ENCODE results near the gene DNAJC11.
"Not testable (repeated sequence)": the region's sequence is repeated elsewhere in the genome, so short reads cannot be mapped to it uniquely, and the experiment has no call there.

The DNAJC11 gene, protein sequence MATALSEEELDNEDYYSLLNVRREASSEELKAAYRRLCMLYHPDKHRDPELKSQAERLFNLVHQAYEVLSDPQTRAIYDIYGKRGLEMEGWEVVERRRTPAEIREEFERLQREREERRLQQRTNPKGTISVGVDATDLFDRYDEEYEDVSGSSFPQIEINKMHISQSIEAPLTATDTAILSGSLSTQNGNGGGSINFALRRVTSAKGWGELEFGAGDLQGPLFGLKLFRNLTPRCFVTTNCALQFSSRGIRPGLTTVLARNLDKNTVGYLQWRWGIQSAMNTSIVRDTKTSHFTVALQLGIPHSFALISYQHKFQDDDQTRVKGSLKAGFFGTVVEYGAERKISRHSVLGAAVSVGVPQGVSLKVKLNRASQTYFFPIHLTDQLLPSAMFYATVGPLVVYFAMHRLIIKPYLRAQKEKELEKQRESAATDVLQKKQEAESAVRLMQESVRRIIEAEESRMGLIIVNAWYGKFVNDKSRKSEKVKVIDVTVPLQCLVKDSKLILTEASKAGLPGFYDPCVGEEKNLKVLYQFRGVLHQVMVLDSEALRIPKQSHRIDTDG

DNA sequence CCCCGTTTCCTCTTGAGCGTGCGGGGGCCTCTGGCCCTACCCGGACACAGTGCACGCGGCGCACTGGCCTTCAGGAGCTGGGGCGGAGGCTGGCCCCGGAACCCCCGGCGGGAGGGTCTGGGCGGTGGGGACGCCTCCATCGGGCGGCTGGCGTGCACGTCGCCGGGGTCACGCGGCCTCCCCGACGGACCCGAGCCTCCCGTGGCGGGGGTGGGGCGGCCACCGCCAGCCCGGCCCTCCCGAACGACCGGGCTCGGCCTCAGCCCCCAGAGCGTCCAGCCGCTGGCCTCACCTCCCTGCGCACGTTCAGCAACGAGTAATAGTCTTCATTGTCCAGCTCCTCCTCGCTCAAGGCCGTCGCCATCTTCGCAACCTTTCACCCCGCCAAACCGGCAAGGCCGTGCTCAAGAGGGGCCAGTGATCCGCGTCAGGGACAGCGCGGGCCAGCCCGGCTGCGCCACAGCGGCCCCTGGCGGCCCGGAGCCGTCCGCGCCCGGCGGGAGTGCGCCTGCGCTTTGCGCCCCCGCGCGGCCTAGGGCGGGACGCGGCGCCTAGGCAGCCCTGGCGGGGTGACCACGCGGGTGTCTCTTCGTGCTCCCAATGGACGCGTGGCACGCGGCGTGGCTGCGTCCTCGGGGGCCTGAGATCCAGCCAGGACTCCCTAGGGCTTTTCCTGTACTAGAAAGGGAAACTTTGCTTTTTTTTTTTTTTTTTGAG lies at the start of gene DNAJC11:
Gene DNAJC11 (minus strand): TSS at position 380 of the 717 bp plus-strand sequence. CDS start 16 bp downstream, at position 364.
- DNase-seq (ENCODE audit: low spot score): peak; percentile 93

DNA sequence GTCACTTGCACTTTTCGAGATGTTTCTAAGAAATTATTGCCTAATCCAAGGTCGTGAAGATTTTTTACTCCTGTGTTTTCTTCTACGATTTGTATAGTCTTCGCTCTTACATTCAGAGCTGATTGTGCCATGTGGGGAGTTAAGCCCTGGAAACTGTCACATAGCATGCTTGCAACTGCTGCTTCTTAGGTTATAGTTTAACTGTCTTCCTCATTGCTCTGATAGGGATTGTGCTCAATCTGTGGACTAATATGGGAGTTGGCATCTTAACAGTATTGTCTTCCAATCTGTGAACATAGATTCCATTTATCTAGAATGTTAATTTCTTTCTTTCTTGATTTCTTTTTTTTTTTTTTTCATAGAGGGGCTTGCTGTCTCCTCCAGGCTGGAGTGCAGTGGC lies 48.9 kb upstream of the DNAJC11 start:
- no peak for DNase-seq (ENCODE audit: low spot score)

DNA sequence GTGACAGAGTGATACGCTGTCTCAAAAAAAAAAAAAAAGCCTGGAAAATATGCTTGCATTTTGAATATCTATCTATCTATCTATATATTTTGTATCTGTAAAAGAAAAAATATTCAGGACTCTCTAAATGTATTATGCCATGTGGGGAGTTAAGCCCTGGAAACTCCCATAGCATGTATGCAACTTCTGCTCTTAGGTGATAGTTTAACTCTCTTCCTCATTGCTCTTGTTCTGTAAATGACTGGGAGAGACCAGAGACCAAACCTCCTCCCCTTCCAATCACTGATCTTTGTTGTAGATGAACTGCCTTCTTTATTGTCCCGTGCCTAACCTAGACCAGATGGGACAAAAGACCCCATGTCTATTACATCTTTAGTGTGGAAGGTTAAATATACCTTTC lies 46.1 kb upstream of the DNAJC11 start:
- DNase-seq (ENCODE audit: low spot score): no peak

DNA sequence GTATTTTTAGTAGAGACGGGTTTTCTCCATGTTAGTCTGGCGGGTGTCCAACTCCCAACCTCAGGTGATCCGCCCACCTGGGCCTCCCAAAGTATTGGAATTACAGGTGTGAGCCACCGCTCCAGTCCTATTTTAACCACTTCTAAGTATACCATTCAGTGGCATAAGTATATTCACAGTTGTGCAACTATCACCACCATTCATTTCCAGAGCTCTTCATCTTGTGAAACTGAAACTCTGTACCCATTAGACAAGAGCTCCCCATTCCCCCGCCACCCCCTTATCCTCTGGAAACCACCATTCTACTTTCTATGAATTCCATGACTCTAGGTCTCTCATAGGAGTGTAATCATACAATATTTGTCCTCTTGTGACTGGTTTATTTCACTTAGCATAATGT lies 43.5 kb upstream of the DNAJC11 start:
- DNase-seq (ENCODE audit: low spot score): no peak

DNA sequence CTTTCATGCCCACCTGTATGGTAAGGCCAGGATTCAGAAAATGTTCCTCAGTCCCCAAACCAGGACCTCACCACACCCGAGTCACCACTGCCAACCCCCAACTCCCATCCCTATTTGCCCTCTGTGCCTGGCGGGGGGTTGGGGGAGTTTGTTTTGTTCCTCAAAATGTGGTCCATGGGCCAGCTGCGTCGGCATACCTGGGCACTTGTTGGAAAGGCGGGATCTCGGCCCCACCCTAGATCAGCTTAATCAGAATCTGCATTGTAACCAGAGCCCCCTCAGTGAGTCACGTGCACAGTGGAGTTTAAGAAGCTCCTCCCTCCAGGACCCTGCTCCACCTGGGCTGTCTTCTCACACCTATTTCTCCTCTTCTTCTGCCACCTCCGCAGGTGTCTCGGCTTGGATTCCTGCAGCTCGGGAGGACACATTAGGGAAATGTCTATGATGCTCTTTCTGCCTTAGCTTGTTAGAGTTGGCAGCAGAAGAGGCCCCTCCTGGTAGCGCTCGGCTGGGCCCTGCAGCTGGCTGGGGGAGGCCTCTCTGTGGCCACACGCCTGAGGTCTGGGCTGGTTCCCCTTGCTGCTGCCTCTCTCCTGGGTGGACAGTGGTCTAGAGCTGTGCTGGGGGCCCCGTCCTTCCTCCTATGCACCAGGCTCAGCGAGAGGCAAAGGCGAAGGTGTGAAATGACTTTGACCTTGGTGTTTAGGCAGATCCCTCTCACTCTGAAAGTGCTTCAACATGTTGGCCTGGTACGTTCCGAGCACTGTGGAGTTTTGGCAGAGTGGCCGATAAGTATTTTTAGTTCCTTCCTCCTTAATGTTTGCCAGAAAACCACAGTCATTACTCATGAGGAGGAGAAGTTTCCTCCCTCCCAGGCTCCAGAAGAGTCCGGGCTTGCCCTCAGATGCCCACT lies 41.8 kb upstream of the DNAJC11 start:
- no peak for DNase-seq (ENCODE audit: low spot score)

DNA sequence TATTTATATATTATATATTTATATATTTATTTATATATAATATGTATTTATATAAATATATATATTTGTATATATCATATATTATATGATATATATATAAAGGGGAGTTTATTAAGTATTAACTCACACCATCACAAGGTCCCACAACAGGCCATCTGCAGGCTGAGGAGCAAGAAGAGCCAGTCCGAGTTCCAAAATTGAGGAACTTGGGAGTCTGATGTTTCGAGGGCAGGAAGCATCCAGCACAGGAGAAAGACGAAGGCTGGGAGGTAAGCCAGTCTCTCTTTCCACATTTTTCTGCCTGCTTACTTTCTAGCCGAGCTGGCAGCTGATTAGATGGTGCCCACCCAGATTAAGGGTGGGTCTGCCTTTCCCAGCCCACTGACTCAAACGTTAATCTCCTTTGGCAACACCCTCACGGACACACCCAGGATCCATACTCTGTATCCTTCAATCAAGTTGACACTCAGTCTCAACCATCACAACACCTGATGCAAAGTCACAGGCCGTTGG lies 41.1 kb upstream of the DNAJC11 start:
- DNase-seq (ENCODE audit: low spot score): not testable (repeated sequence)

DNA sequence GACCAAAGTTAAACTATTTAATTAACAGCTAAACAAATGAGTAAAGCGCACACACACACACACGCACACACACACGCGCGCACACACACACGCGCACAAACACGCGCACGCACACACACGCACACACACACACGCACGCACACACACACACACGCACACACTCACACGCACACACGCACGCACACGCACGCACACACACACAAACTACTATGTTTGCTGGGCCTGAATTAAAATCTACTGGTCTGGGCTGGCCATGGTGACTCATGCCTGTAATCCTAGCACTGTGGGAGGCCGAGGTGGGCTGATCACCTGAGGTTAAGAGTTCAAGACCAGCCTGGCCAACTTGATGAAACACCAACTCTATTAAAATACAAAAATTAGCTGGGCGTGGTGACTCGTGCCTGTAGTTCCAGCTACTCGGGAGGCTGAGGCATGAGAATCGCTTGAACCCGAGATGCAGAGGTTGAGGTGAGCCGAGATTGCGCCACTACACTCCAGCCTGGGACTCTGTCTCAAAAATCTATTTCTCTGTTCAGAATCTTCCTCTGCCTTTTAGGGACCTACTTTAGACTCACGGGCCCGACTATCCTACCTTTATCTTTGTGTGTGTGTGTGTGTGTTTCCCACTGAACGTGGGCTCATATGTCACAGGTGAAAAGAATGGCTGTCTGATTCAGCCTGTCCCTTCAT lies 37.5 kb upstream of the DNAJC11 start:
- no peak for DNase-seq (ENCODE audit: low spot score)

DNA sequence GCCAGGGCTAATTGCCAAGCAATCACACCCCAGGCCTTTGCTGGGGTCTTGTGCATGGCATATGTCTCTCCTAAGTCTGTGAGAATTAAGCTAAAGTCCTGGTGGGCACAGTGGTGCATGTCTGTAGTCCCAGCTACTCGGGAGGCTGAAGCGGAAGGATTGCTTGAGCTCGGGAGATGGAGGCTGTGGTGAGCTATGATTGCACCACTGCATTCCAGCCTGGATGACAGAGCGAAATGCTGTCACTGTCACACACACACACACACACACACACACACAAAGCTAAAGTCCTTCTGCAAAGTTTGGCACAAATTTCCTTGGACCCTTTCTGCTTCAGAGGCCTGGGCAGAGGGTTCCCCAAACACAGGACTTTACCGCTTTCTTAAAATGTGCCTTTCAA lies 31.3 kb upstream of the DNAJC11 start:
- no peak for DNase-seq (ENCODE audit: low spot score)

DNA sequence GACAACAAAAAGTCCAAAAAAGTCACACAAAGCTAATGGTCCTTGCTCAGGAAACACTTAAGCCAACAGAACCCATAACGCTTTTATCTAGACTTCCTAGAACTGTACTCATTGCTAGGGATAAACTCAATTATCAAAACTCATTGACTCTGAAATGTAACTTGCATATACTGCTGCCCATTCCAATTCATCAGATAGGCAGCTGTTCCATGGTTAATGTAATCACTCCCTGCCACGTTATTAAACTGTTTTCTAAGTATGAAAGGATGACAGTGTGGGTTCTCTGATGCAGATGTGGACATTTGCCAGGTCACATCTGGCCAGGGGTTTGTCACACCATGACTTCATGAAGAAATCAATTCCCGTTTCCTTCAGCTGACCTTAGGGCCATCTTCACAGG lies 30.3 kb upstream of the DNAJC11 start:
- DNase-seq (ENCODE audit: low spot score): no peak

DNA sequence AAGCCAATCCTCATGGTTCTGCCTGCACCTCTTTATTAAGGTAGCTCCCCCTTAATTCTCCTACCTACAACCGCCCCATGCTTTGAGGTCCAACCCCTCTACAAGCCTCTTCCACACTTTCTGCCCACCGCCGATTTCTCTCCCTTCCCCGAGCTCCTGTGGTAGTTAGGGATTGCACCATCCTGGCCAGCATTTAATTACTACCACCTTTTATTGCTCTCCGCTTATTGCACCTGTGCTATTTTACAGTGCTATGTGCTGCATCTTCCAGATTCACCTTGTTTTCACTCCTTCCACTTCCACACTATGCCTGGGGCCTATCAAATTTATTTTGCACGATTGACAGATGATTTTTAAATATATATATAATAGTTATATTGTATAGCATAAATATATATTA lies 29.3 kb upstream of the DNAJC11 start:
- no peak for DNase-seq (ENCODE audit: low spot score)

DNA sequence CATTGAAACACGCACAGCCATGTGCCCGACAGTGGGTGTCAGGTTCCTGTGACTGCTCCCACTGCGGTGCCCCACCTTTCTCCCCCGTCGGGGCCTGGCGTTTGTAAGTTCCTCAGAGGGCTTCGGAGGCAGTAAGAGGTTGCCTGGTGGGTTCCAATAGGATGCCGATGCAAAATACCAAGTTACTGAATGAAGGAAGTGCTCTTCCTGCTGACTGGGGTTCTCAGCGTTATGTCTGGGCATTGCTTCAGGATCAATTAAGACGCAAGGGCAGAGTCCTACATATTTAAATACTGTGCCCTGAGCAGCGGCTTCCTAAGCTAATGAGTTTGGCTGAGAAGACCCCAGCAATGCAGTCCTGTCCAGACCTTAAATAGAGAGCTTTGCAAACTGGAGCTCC lies 28.9 kb upstream of the DNAJC11 start:
- DNase-seq (ENCODE audit: low spot score): no peak

DNA sequence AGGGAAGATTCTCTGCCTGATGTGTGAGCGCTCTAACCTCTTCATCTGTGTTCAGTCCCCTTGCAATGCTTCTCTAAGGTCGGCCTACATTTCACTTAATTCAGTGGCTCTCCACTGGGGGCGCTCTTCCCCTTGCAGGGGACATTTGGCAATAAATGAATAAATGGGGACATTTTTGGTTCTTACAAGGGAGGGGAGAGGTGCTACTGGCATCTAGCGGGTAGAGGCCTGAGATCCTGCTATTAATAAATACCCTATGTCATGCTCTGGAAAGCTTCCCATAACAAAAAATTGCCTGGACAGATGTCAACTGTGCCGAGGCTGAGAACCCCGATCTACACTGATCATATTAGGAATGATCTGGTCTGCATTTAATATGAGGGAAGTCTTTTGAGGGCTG lies 25.9 kb upstream of the DNAJC11 start:
- peak; percentile 72 for DNase-seq (ENCODE audit: low spot score)

DNA sequence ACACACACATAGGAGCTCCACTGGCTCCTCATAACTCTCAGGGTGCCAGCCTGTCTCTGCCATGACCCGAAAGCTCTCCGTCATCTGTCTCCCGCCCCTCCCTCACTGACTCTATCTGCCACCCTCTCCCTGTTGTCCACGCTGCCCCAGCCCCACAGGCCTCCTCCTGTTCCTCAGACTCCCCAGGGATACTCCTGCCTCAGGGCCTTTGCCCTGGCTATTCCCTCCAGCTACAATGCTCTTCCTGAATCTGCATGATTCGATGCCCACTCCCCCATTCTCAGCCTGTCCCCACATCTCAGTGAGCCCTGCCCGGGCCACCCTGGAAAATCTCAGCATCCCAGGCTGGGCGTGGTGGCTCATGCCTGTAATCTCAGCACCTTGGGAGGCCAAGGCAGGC lies 24.6 kb upstream of the DNAJC11 start:
- DNase-seq (ENCODE audit: low spot score): no peak

DNA sequence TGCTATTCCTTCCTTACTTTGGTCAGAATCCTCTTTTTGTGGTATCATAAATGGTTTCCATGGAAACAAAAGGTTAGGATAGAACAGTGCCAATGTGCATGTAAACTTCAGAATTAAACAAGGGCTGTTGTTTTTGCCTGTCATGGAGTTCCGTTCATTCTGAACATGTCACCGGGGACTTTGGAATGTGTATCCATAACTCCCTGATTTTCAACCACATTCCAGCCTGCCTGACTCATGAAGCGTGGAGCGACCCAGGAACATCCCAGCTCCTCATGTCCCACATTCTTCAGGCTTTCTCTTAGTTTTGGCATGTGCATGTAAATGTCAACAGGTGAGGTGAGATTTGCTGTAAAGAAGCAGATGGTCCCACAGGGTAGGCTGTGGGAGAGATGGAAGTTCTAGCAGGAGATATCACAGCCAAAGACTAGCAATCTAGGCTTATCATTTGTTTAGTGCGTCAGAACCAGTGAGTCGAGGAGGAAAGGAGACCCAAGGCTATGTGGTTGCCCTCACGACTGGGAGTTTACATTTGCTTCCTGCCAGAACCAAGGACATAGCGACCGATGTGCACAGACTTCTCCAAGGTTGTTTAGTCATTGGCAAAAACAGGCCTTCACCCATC lies 23.0 kb upstream of the DNAJC11 start:
- no peak for DNase-seq (ENCODE audit: low spot score)

DNA sequence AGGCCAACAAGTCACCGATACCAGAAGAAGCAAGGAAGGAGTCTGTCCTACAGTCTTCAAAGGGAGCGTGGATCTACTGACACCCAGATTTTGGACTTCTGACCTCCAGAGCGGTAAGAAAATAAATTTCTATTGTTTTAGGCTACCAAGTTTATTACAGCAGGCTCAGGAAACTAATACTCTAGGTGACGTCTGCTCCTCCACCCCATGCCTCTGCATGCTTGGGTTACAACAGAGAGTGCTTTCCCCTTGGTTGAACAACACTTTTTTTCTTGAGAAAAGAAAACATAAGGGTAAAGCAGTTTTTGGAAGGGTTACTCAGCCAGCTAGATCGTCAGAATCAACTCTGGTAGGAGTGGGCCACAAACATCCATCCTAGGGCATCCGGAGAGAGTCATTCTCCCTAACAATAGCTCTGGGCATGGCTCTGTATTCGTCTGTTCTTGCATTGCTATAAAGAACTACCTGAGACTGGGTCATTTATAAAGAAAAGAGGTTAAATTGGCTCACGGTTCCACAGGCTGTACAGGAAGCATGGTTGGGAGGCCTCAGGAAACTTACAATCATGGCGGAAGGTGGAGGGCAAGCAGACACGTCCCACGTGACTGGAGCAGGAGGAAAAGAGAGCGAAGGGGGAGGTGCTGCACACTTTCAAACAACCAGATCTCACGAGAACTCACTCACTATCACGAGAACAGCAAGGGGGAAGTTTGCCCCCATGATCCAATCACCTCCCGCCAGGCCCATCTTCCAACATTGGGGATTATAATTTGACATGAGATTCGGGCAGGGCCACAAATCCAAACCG lies 22.2 kb upstream of the DNAJC11 start:
- DNase-seq (ENCODE audit: low spot score): no peak

DNA sequence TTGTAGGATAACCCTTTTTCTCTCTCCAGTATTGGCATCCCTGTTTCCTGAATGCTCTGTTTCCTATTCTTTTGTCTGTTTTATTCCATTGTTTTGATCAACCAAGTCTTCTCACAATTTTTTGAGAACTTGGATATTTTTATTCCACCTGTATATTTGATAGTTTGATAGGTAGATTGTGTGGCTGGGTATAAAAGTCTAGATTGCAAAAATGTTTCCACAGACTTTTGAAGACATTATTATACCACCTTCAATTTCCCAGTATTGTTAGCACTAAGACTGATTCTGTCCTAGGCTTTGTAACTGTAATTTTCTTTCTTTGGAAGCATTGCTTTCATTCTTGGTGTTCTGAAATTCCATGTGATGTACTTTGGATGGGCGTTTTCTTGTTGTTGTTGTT lies 9.6 kb upstream of the DNAJC11 start:
- no peak for DNase-seq (ENCODE audit: low spot score)

DNA sequence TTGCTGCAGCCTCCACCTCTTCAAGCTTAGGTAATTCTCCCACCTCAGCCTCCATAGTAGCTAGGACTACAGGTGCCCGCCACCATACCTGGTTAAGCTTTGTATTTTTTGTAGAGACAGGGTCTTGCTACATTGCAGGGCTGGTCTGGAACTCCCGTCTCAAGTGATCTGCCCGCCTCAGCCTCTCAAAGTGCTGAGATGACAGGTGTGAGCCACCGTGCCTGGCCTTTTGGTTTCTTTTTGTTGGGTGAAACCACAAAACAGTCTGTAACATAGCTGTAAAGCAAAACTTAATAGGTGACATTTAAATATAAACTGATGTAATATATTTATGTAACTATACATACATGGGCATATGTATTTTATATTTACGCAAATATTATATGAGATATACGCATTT lies 3.1 kb upstream of the DNAJC11 start:
- DNase-seq (ENCODE audit: low spot score): no peak

DNA sequence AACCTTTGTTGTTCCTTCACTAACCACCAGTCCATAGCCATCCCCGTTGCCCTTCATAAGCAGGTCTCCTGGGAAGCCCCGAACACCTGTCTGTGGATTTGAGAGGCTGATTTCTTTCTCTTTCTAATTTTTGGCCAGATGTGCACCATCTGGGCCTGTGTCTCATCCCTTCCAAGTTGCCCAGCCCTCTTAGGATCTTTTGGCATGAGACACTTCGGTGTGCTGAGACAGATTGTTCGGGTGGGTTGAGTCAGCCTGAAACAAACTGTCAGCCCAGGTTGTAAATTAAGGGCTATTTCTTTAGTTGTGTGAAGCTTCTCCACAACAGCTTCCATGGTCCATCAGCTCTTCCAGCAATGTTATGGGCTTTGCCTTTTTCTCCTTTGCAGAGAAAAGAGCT lies 1.4 kb upstream of the DNAJC11 start:
- DNase-seq (ENCODE audit: low spot score): no peak

DNA sequence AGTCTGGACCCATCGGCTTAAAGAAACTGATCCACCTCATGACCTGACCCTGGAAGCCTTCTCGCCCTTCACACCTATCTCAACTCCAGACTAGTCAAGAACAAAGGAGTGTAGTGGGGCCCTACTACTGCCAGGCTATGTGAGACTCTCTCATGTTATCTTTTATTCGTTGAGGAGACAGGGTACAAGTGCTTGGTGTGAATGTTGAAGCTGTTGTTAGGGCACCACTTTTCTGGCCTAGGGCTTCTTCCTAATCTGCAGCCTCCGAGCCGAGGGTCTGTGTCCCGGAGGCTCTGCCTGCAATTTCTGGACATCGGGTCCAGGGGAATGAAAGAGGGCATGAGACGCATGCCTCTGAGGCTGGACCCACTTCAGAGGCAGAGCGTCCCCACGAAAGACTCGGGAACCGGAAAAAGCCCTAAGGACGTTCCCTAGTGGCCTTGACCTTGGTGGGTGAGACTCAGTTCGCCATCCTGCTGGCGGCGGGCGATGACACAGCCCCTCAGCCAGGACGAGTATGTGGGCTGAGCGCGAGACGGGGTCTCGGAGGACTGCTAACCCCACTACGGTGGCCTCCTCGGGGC lies 671 bp downstream of the DNAJC11 start:
- no peak for DNase-seq (ENCODE audit: low spot score)

DNA sequence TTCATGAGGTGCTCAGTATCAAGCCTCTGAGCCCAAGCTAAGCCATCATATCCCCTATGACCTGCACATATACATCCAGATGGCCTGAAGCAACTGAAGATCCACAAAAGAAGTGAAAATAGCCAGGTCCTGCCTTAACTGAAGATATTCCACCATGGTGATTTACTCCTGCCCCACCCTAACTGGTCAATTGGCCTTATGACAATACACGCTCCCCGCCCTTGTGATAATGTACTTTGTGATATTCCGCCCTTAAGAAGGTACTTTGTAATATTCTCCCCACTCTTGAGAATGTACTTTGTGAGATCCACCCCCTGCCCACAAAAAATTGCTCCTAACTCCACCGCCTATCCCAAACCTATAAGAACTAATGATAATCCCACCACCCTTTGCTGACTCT lies 1.7 kb downstream of the DNAJC11 start:
- DNase-seq (ENCODE audit: low spot score): not testable (repeated sequence)

Measured in ecto neural progenitor cell (in vitro differentiated cells).